GM15510 (cell line): ENCODE measurements around the gene IGF2R.

ENCODE experiments used
- POLR2A ChIP-seq: IDR thresholded peaks from 3 replicates; pipeline ENCODE4 v1.6.1; 2011; ENCODE audit warnings: borderline replicate concordance; ENCODE audit not compliant: insufficient read length; ENCODE audit errors: extremely low read depth

IGF2R gene

DNA sequence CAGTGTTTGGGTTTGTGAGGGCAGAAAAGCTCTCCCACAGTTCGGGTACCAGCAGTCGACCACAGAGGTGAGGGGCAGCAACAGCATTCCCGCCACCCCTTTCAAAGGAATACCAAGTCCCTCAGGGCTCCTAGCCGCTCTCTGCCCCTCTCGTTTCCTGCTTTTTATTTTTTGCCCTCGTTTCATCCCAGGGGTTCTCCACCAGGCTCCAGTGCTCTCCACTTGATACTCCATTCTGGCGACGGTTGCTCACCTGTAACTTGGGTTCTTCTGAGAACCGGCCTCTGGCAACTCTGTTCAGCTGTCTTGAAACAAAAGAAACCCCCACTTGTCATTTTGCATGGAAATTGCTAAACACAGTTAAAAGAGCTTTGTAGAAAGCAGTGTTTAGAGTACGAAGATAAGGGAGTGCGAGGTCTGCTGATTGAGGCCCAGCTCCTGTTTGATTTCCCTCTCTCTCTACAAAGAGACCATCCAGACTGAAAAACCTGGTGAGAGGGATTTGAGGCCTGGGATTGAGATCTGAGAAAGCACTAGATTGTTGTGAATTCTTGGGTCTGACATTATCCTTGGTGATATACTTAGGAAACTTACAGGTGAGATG, 28.7 kb downstream of the IGF2R start:
- no peak for TF ChIP-seq POLR2A

GRCh38 chr6:159998538-159998937, 29.7 kb downstream of the IGF2R start:
- no peak for TF ChIP-seq POLR2A

GRCh38 chr6:159999240-159999671, 30.4 kb downstream of the IGF2R start:
- TF ChIP-seq POLR2A: no peak

GRCh38 chr6:160000280-160000704, 31.4 kb downstream of the IGF2R start:
- TF ChIP-seq POLR2A: no peak

GRCh38 chr6:160002882-160003281, 34.0 kb downstream of the IGF2R start:
- TF ChIP-seq POLR2A: no peak

DNA sequence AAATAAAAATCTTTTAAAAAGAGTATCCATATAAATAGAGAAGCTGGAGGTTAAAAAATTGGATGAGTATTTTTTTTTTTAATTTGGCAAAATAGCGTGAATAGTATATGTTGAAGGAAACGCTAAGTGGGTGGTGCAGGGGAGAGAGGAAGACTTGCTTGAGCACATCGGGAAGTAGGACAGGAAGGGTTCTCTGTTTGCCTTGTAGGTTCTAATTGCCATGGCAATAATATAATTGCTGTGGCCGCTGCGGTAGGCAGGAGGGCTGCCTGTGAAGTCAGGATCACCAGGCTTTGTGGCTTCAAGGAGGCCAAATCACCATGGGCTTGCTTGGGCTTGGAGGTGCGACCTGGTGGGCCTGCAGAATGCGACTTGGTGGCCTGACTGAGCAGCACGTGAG, 35.1 kb downstream of the IGF2R start:
- TF ChIP-seq POLR2A: no peak

DNA sequence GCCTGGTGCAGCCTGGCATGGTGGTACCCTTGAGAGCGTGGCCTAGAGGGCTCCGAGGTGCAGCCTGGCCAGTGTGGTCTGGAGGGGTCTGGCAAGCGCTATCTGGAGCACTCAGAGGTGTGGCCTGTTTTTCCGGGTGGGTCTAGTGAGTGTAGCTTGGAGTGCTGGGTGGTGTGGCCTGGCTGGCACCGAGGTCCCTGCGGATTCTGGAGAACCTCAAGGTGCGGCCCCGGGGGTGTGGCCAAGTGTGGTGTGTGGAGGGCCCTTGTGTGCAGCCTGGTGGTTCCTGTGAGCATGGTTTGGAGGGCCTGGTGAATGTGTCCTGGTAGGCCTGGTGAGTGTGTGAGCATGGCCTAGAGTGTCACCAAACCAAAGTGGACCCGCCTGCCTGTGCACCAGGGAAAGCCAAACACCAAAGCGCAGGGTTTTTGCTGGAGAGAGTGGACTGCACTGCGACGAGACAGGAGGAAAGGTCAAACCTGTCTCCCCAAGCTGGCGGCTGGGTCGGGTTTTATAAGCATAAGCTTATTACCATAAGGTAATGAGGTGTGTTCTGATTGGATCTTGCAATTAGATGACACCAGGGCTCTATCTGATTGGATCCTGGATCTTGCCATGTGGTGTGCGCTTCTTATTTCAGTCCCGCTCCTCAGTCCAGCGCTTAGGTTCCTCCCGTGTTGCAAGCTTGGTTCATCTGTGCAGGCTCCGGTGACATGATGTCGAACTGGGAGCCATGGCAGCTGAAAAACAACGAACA, 35.7 kb downstream of the IGF2R start:
- no peak for TF ChIP-seq POLR2A

GRCh38 chr6:160005211-160005610, 36.3 kb downstream of the IGF2R start:
- TF ChIP-seq POLR2A: no peak

DNA sequence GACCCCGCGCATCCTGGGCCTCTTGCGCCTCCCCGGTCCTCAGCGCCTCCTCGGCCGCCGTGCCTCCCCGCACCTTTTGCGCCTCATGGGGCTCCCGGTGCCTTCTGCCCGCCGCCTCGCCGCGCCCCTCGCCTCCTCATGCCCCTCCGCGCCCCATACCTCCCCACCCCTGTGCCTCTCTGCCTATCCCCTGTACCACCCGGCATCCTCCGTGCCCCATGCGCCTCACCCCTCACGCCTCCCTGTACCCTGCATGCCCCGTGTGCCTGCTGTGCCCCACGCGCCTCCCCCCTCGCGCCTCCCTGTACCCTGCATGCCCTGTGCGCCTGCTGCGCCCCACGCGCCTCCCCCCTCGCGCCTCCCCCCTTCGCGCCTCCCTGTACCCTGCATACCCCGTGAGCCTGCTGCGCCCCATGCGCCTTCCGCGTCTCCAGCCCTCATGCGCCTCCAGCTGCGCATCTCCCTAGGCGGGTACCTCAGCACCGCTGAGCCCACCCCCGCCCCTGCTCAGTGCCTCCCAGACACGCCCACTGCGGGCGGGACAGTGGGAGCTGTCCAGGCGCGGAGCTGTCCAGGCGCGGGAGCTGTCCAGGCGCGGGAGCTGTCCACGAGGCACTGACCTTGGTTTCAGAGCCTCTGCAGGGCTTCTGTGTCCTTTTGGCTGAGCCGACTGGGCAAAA, 37.1 kb downstream of the IGF2R start:
- TF ChIP-seq POLR2A: no peak

GRCh38 chr6:160007145-160007544, 38.3 kb downstream of the IGF2R start:
- TF ChIP-seq POLR2A: no peak

GRCh38 chr6:160007611-160008010, 38.7 kb downstream of the IGF2R start:
- no peak for TF ChIP-seq POLR2A

DNA sequence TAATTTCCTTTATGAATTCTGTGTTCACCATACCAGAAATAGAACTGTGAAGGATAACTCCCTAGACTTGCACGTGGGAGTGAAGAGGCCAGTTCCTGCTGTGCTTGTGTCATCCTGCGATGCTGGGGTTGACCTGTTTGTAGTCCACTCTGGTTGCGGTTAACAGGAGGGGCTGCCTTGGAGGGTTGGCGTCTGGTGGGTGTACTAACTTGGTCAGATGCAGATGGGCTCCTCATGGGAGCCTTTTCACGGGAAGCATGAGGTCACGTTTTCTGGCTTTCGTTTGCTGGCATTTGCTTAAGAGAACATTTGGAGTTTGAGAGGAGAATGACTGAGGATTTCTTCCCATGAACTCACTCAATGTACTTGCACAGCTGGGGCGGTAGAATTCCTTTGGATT, 41.2 kb downstream of the IGF2R start:
- TF ChIP-seq POLR2A: no peak

GRCh38 chr6:160013987-160014868, 45.3 kb downstream of the IGF2R start:
- no peak for TF ChIP-seq POLR2A

DNA sequence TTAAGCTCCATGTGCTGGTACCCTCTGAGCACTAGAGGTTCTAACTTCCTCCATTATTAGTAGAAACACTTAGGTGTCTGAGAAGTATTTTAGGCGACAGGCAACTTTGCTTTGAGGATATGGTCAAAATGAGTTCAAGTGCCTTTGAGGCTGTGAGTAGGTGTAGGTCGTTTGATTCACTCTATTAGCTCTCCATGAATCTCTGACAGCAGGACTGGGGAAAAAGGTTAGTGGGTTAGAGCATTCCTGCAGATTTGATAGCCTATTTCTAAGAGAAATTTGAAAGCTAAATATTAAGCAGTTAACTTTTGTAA, 45.9 kb downstream of the IGF2R start:
- no peak for TF ChIP-seq POLR2A

GRCh38 chr6:160015778-160016684, 47.1 kb downstream of the IGF2R start:
- no peak for TF ChIP-seq POLR2A

GRCh38 chr6:160022101-160022500, 53.2 kb downstream of the IGF2R start:
- no peak for TF ChIP-seq POLR2A
